ENCODE data around the gene SFSWAP.

Gene SFSWAP

GRCh38 chr12:131716282-131716681 lies 5.4 kb downstream of the SFSWAP start:
- Histone ChIP-seq H3K4me2 (ENCODE audit: low read length) (no peak overlapping the region), H3K4me3 (ENCODE audit: low read depth, low read length) (no peak overlapping the region), H2AFZ (no peak overlapping the region), H3K4me1 (peaks cover 4% of the 10 kb centered on the region), H3K9me3 (ENCODE audit: control insufficient read depth, low read length) (no peaks in the 10 kb centered on the region), H3K79me2 (peaks cover 34% of the 10 kb centered on the region), H3K27ac (no peak overlapping the region), H3K36me3 (ENCODE audit: control insufficient read depth, insufficient read depth, low read length) (no peaks in the 10 kb centered on the region), H3K27me3 (ENCODE audit: control insufficient read depth, insufficient read depth, low read length) (no peaks in the 10 kb centered on the region), H3K9ac (no peak overlapping the region)
- no peak for TF ChIP-seq CTCF (IDR thresholded peaks at IDR 0.05)

- H3K9ac ChIP-seq = no peak overlapping the region
- no peaks in the 10 kb centered on the region for H3K27me3 ChIP-seq (ENCODE audit: control insufficient read depth, insufficient read depth, low read length)
- no peak for TF ChIP-seq CTCF (IDR thresholded peaks at IDR 0.05)
- H3K36me3 ChIP-seq (ENCODE audit: control insufficient read depth, insufficient read depth, low read length) = no peaks in the 10 kb centered on the region
- no peaks in the 10 kb centered on the region for H3K4me1 ChIP-seq
- H3K4me2 ChIP-seq (ENCODE audit: low read length) = no peak overlapping the region
- H3K4me3 ChIP-seq (ENCODE audit: low read depth, low read length) = no peak overlapping the region
- H3K27ac ChIP-seq = no peak overlapping the region
- no peaks in the 10 kb centered on the region for H3K9me3 ChIP-seq (ENCODE audit: control insufficient read depth, low read length)
- H3K79me2 ChIP-seq = peaks cover 49% of the 10 kb centered on the region
- H2AFZ ChIP-seq = no peak overlapping the region
These were observed 9.4 kb downstream of the SFSWAP start for GRCh38 chr12:131720241-131720640.

GRCh38 chr12:131720921-131721320 lies 10.0 kb downstream of the SFSWAP start:
- no peak overlapping the region for H3K27ac ChIP-seq
- H3K4me1 ChIP-seq = no peaks in the 10 kb centered on the region
- no peaks in the 10 kb centered on the region for H3K36me3 ChIP-seq (ENCODE audit: control insufficient read depth, insufficient read depth, low read length)
- H3K4me2 ChIP-seq (ENCODE audit: low read length) = no peak overlapping the region
- no peak overlapping the region for H3K4me3 ChIP-seq (ENCODE audit: low read depth, low read length)
- H3K9ac ChIP-seq = no peak overlapping the region
- no peak overlapping the region for H2AFZ ChIP-seq
- no peak for TF ChIP-seq CTCF (IDR thresholded peaks at IDR 0.05)
- H3K27me3 ChIP-seq (ENCODE audit: control insufficient read depth, insufficient read depth, low read length) = no peaks in the 10 kb centered on the region
- H3K79me2 ChIP-seq = peaks cover 51% of the 10 kb centered on the region
- H3K9me3 ChIP-seq (ENCODE audit: control insufficient read depth, low read length) = no peaks in the 10 kb centered on the region

DNA sequence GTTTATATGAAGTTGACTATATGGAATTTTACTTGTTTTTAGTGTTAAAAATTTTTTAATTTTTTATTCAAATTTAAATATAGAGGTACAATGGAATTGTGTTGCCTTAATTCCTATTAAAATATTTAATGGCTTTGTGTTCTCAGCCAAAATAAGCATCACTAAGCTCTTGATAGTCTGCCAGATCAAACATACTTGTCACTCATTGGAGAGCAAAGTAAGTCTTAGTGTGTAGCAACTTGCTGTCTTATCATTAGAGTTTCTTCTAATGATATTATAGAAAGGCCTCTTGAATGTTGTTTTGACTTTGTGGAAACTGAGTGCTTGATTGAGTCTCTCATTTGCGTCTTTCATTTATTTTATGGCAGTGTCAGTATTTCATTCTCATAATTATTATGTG lies 10.7 kb downstream of the SFSWAP start:
- Histone ChIP-seq H3K4me2 (ENCODE audit: low read length) (no peak overlapping the region), H3K9me3 (ENCODE audit: control insufficient read depth, low read length) (no peaks in the 10 kb centered on the region), H3K36me3 (ENCODE audit: control insufficient read depth, insufficient read depth, low read length) (no peaks in the 10 kb centered on the region), H3K27me3 (ENCODE audit: control insufficient read depth, insufficient read depth, low read length) (no peaks in the 10 kb centered on the region), H2AFZ (no peak overlapping the region), H3K9ac (no peak overlapping the region), H3K4me3 (ENCODE audit: low read depth, low read length) (no peak overlapping the region), H3K4me1 (no peaks in the 10 kb centered on the region), H3K27ac (no peak overlapping the region), H3K79me2 (peaks cover 51% of the 10 kb centered on the region)
- TF ChIP-seq CTCF (IDR thresholded peaks at IDR 0.05) = no peak

GRCh38 chr12:131723532-131723931 lies 12.6 kb downstream of the SFSWAP start:
- Histone ChIP-seq H3K4me1 (no peaks in the 10 kb centered on the region), H2AFZ (no peak overlapping the region), H3K27me3 (ENCODE audit: control insufficient read depth, insufficient read depth, low read length) (no peaks in the 10 kb centered on the region), H3K36me3 (ENCODE audit: control insufficient read depth, insufficient read depth, low read length) (no peaks in the 10 kb centered on the region), H3K79me2 (peaks cover 62% of the 10 kb centered on the region), H3K4me2 (ENCODE audit: low read length) (no peak overlapping the region), H3K4me3 (ENCODE audit: low read depth, low read length) (no peak overlapping the region), H3K9ac (no peak overlapping the region), H3K9me3 (ENCODE audit: control insufficient read depth, low read length) (no peaks in the 10 kb centered on the region), H3K27ac (no peak overlapping the region)
- no peak for TF ChIP-seq CTCF (IDR thresholded peaks at IDR 0.05)
